HepG2 (cell line): ENCODE data around the gene TMTC4. TPM values are rescaled to one million over a fixed set of nuclear protein-coding genes. Genes with fewer than 3 reads are reported as not detected.

ENCODE experiments used
- GMEB1 ChIP-seq: sonication (generic); formaldehyde crosslinking; IDR thresholded peaks from 2 replicates; pipeline ENCODE4 v1.5.1; 2020; ENCODE audit warnings: missing genetic modification reagents, mild to moderate bottlenecking, borderline replicate concordance
- MAFF ChIP-seq: IDR thresholded peaks from 2 replicates; pipeline ENCODE4 v1.6.1; 2011; ENCODE audit warnings: low read depth, low read length, improper control_type of control experiment
- REST ChIP-seq, 2 experiments: IDR thresholded peaks; 2 replicates each; pipeline ENCODE4 v1.6.1; 2011 to 2012; ENCODE audit warnings: low read length in 2 of 2, borderline replicate concordance in 1 of 2, low read depth in 1 of 2, mild to moderate bottlenecking in 1 of 2, moderate library complexity in 1 of 2
- SKI ChIP-seq: fragments of 450-650 bp; IDR thresholded peaks from one replicate; pipeline ENCODE4 v1.6.1; 2018; ENCODE audit warnings: mild to moderate bottlenecking; ENCODE audit not compliant: partially characterized antibody
- SMAD9 ChIP-seq: sonication (generic); formaldehyde crosslinking; IDR thresholded peaks from 2 replicates; pipeline ENCODE4 v1.5.1; 2020; ENCODE audit warnings: mild to moderate bottlenecking, missing genetic modification reagents
- SNAPC4 ChIP-seq: sonication (generic); formaldehyde crosslinking; IDR thresholded peaks from 2 replicates; pipeline ENCODE4 v1.4.0; 2020; ENCODE audit warnings: mild to moderate bottlenecking, missing genetic modification reagents
- TRIM24 ChIP-seq: sonication (generic); formaldehyde crosslinking; IDR thresholded peaks from 2 replicates; pipeline ENCODE4 v1.8.0; 2022; ENCODE audit warnings: mild to moderate bottlenecking, missing genetic modification reagents
- ZNF121 ChIP-seq: sonication (generic); formaldehyde crosslinking; IDR thresholded peaks from 2 replicates; pipeline ENCODE4 v1.5.0; 2020; ENCODE audit warnings: mild to moderate bottlenecking, missing genetic modification reagents
- polyA plus RNA-seq, 8 experiments: library from polyadenylated mRNA; depleted of rRNA in 3 of 8; stranded (reverse) in 7 of 8; unstranded in 1 of 8; fragments of >200 nt; fragmentation: Illumina TruSeq in 4 of 8; extraction: Trizol in 4 of 8; gene quantifications; 2 replicates each; pipeline versions ENCODE4 v1.2.1 to v1.2.3, GENCODE V29; 2011 to 2016; ENCODE audit warnings: low read depth in 4 of 8, missing spikeins in 1 of 8, mixed read lengths in 1 of 8; ENCODE audit not compliant: insufficient read depth in 1 of 8
- total RNA-seq, 5 experiments: library from RNA; depleted of rRNA; stranded (reverse); fragments of >200 nt; fragmentation: Illumina TruSeq; extraction: Trizol; gene quantifications; 2 replicates each; pipeline ENCODE4 v1.2.3, GENCODE V29; 2016; ENCODE audit warnings: low read depth in 1 of 5

Gene TMTC4
- total and polyA plus RNA-seq, 2 of the 13 experiments (the other 11 are each of a cell fraction or from before 2014, with no cell fraction given), result 16.0 to 22.6 TPM

DNA sequence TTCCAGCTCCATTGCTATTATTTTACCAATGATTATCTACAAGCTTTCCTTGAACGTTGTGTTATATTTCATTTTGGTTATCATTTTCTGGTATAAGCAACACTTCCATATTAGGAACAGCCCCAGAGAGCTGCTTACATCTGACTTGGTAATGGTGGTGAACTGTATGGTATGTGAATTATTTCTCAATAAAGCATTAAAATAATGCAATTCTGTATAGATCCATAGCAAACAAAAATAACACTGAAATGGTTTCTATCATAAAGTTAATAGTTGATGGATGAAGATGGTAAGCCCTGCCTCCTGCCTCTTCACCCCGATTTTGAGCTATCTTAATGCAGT is 113.5 kb downstream of the TMTC4 start (continued):
- TF ChIP-seq SKI, result no peak
- no peak for TF ChIP-seq SNAPC4 (CRISPR knock-in tag)
- TF ChIP-seq REST (IDR thresholded peaks at IDR 0.05; ENCODE audit: borderline replicate concordance in 1 of 2, low read depth in 1 of 2, low read length in 2 of 2), result no peak
- TF ChIP-seq MAFF, result no peak
- TF ChIP-seq GMEB1 (CRISPR knock-in tag), result no peak
- no peak for TF ChIP-seq TRIM24 (CRISPR knock-in tag)
- no peak for TF ChIP-seq SMAD9
- TF ChIP-seq ZNF121 (CRISPR knock-in tag), result no peak
- TF ChIP-seq, all 625 proteins: peak for 0
